HG03442 (cell line): ENCODE results near the gene CCSER1.
"Not testable (repeated sequence)": the region's sequence is repeated elsewhere in the genome, so short reads cannot be mapped to it uniquely, and the experiment has no call there.

Experiments
- ATAC-seq: cut with Tn5 transposase; IDR thresholded peaks from one replicate; pipeline ENCODE4 v1.9.1; 2021; ENCODE audit warnings: mild to moderate bottlenecking, moderate library complexity; ENCODE audit not compliant: unreplicated experiment

The CCSER1 gene

DNA sequence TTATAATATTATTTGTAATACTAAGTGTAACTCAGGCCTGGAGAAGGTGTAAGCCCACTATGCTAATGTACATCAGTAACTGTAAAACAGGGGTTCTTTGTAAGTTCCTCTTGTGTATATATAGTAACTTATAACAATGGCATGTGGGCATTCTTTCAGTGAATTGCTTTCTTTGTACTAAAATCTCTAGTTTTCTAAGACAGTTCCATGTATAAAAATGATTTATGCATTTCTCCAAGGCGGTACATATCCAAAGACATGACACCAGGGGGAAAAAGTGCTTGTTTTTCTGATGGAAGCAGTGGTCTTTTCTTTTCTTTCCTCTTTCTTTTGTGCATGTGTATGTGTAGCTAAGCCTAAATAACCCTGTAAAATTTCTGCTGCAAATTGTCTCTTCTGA lies 1474.2 kb downstream of the CCSER1 start:
- ATAC-seq: no peak

DNA sequence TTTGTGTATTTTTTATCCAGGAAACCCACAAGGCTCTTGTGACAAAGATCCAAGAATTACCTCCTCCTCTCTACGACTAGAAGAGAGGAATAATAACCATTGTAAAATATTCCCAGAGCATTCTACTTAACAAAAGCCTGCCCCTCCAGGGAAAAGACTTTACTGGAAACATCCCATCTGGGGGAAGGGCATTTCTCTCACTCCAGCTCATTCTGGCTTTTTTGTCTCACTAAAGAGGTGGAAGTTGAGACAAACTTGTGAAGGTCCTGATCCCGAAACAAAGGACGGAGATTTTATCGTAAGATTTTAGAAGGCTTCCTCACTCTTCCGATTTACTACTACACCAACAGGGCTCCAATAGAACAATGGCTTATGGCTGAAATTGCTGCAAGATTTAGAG lies 1484.6 kb downstream of the CCSER1 start:
- no peak for ATAC-seq

DNA sequence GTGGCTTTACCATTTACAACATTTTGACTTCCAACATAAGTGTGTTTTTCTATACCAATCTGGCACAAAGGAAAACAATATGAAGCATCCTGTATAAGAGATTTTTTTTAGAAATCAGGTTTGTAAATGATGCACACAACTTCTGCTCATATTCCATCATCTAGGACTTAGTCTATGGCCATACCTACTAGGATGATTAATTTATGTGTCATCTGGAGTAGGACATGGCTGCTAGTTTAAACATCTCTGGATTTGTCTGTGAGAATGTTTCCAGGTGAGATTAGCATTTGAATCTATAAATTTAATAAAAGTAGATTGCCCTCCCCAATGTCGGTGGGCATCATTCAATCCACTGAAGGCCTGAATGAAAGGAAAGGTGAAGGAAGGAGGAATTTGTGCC lies 1493.8 kb downstream of the CCSER1 start:
- ATAC-seq: no peak

DNA sequence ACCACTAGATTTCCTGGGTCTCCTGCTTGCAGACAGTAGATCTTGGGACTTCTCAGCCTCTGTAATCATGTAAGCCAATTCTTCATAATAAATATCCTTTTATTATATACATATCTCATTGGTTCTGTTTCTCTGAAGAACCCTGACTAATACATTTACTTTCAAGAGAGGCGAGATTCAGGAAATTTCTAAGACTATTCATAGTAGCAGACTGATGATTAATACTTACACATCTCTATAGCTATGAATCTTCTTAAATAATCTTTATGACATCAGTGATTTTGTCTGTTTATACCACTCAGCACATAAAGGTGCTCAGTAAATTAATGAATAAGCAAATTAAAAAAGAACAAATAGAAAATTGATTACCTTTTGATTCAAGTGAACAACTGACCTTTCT lies 1494.3 kb downstream of the CCSER1 start:
- no peak for ATAC-seq

DNA sequence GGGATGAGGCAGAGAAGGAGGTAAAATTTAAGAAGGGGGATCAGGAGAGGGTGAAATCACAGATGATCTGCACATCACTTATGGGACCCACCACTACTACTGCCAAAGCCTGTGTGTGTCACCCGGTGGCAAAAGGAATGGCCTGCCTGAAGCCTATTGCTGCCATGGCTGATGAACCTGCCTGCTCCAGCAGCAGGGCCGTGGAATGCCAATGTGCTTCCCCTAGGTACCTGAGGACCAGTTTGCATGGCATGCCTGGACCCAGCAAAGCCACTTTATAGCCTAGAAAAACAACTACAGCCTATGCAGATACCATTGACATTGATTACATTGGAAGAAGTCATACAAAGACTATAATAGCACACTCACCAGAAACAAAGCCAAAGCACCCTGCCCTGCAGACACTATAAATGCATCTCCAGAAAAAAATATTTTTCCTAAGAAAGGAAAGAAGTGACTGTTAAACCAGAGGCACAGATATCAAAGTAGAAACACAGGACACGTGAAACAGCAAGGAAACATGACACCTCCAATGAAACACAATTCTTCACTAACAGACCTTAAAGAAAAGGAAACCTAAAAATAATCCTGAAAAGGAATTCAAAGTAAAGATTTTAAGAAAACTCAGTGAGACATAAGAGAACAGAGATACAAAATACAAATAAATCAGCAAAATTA lies 1495.9 kb downstream of the CCSER1 start:
- ATAC-seq: no peak

DNA sequence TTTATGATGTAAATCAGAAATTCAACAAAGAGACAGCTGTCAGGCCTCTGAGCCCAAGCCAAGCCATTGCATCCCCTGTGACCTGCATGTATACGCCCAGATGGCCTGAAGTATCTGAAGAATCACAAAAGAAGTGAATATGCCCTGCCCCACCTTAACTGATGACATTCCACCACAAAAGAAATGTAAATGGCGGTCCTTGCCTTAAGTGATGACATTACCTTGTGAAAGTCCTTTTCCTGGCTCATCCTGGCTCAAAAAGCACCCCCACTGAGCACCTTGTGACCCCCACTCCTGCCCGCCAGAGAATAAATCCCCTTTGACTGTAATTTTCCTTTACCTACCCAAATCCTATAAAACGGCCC lies 1496.4 kb downstream of the CCSER1 start:
- not testable (repeated sequence) for ATAC-seq

DNA sequence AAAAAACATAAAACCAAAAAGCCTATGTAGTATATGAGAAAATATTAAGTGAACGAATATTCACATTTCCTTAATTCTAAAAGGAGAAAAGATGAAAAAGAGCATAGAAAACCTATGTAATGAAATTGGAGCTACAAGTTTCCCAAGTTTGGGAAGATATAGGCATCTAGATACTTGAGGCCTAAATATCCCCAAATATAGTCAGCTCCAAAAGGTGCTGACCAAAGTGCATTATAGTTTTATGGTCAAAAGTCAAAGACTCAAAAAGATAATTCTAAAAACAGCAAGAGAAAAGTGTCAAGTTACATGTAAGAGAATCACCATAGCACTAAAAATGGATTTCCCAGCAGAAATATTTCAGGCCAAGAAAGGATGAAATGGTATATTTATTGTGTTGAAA lies 1502.9 kb downstream of the CCSER1 start:
- ATAC-seq: no peak

DNA sequence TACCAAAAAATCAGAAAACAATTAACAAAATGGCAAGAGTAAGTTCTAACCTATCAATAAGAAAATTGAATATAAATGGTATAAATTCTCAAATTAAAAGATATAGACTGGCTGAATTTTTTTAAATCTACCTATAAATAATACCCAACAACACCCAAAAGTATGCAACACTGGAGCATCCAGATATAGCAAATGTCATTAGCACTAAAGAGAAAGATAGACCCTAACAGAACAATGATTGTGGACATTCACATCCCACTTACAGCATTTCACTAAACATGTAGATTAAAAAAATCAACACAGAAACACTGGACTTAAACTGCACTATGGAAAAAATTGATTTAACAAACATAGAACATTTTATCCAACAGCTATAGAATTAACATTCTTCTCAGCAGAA lies 1503.6 kb downstream of the CCSER1 start:
- ATAC-seq: no peak

DNA sequence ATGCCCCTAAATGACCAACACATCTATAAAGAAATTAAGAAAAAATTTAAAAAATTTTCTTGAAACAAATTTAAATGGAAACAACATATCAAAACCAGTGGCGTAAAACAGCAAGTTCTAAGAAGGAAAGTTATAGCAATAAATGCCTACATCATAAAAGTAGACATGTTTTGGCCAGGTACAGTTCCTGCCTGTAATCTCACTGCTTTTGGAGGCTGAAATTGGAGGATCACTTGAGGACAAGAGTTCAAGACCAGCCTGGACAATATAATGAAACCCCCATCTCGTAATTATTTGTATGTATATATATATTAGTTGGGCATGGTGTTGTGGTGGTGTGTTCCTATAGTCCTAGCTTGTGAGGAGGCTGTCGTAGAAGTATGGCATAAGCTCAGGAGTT lies 1504.1 kb downstream of the CCSER1 start:
- no peak for ATAC-seq

DNA sequence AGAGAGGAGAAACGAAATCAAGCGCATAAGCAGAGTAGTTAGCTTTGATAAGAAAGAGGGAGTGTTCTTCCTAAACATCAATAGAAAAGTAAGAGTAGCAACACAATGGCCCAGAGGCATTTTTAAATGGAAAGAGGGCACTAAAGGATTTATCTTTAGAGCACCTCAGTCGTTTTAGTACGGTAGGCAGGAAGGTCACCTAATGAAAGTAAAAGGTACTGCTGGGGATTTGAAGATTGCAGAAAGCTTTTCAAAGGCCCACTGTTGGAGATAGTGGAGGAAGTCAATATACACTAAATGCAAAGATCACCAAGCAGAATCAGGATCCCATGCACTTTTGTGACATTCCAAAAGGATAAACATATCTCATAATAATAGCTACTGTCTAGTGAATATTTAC lies 1508.9 kb downstream of the CCSER1 start:
- no peak for ATAC-seq
